Body of pancreas (tissue), 4 donors: ENCODE results near the gene LMNA. TPM values are rescaled to one million over a fixed set of nuclear protein-coding genes. Genes with fewer than 3 reads are reported as not detected.

Experiments used
- ATAC-seq: fragments of 150-250 bp; one replicate; pipeline ENCODE4 v1.9.1; 2016
- DNase-seq, 4 donors: peaks; one replicate each; pipeline ENCODE4 v3.0.0-alpha.2; 2019
- H3K27ac ChIP-seq, 4 donors: fragments of 200-600 bp; sonication (generic); 1 replicate in 3 of 4; 2 replicates in 1 of 4; pipeline versions ENCODE4 v1.5.1 to v1.6.1; 2016 to 2019; ENCODE audit warnings: mild to moderate bottlenecking in 1 of 4, mixed read lengths in 1 of 4, moderate library complexity in 1 of 4
- H3K27me3 ChIP-seq, 2 donors: fragments of 200-600 bp; sonication (generic); one replicate each; pipeline ENCODE4 v1.6.0; 2016; ENCODE audit warnings: mild to moderate bottlenecking in 1 of 2
- H3K36me3 ChIP-seq, 2 donors: fragments of 200-600 bp; sonication (generic); replicated peaks in 1 of 2; 2 replicates each; pipeline ENCODE4 v1.5.1; 2016; ENCODE audit warnings: low read depth in 2 of 2; ENCODE audit not compliant: insufficient read depth in 1 of 2
- H3K4me1 ChIP-seq: fragments of 200-600 bp; sonication (generic); one replicate; pipeline ENCODE4 v1.6.0; 2016
- H3K4me3 ChIP-seq, 2 donors: fragments of 200-600 bp; sonication (generic); 1 replicate in 1 of 2; 2 replicates in 1 of 2; pipeline ENCODE4 v1.5.1; 2016 to 2019
- H3K9me3 ChIP-seq, 3 donors: fragments of 200-600 bp; sonication (generic); 1 replicate in 2 of 3; 2 replicates in 1 of 3; pipeline ENCODE4 v1.5.1; 2016
- CTCF ChIP-seq, 7 experiments: fragments of 450-650 bp in 4 of 7; fragments of 200-600 bp in 3 of 7; sonication (generic) in 3 of 7; IDR thresholded peaks; one replicate each; pipeline ENCODE4 v1.5.1; 2016 to 2019; ENCODE audit warnings: antibody characterized with exemption in 7 of 7
- POLR2A ChIP-seq, 3 donors: fragments of 450-650 bp; IDR thresholded peaks; one replicate each; pipeline ENCODE4 v1.6.1; 2016; ENCODE audit warnings: antibody characterized with exemption in 3 of 3, mild to moderate bottlenecking in 2 of 3
- WGBS, 2 donors: methylation state at CpG; one replicate each; pipeline ENCODE4 v1.1.5; 2017; 5-methylcytosine and 5-hydroxymethylcytosine counted together
- intact Hi-C: fragments of 100-400 bp; cut with DNase I; formaldehyde crosslinking; loops from one replicate; pipeline ENCODE4 v1.15.1; 2023
- total RNA-seq, 2 donors: library from RNA; depleted of rRNA; stranded (reverse); fragments of >200 nt; gene quantifications; one replicate each; pipeline ENCODE4 v1.1.0, GENCODE V29; 2016

Gene LMNA
- total RNA-seq, 2 donors from 2014 or later, result 152 to 186 TPM

- H3K4me3 ChIP-seq, result no peak overlapping the region
- ATAC-seq (no peak), DNase-seq (no peak)
- 66 to 76% methylated on average over 8 to 11 of the region's 11 CpGs for WGBS, 2 donors
- peak overlapping the region; percentile 89 to 98 (median 95) for H3K27ac ChIP-seq
- intact Hi-C loops, result no loop called here
- TF ChIP-seq POLR2A (IDR thresholded peaks at IDR 0.05), result no peak
- TF ChIP-seq CTCF (IDR thresholded peaks at IDR 0.05), result no peak
- no peaks in the 10 kb centered on the region for H3K36me3 ChIP-seq
- H3K4me1 ChIP-seq, result peaks cover 51% of the 10 kb centered on the region
- no peaks in the 10 kb centered on the region for H3K27me3 ChIP-seq
- no peaks in the 10 kb centered on the region for H3K9me3 ChIP-seq
These were observed 9.4 kb upstream of the LMNA start for GRCh38 chr1:156104861-156105832.

GRCh38 chr1:156106624-156107488, 7.7 kb upstream of the LMNA start:
- 12 to 28% methylated on average over 7 to 10 of the region's 14 CpGs for WGBS, 2 donors
- intact Hi-C loops, result no loop called here
- Histone ChIP-seq H3K4me1 (peaks cover 43% of the 10 kb centered on the region), H3K36me3 (no peaks in the 10 kb centered on the region), H3K27me3 (no peaks in the 10 kb centered on the region), H3K4me3 (no peak overlapping the region), H3K27ac (peak overlapping the region; percentile 89 to 98 (median 95)), H3K9me3 (no peaks in the 10 kb centered on the region)
- DNase-seq (peak in 3 of 4 donors; percentile 41 to 54 (median 50)), ATAC-seq (peak; percentile 34)
- TF ChIP-seq CTCF (IDR thresholded peaks at IDR 0.05), result no peak
- no peak for TF ChIP-seq POLR2A (IDR thresholded peaks at IDR 0.05)

- no peaks in the 10 kb centered on the region for H3K27me3 ChIP-seq
- no peaks in the 10 kb centered on the region for H3K36me3 ChIP-seq
- no peak overlapping the region for H3K4me3 ChIP-seq
- H3K4me1 ChIP-seq, result peaks cover 39% of the 10 kb centered on the region
- intact Hi-C loops, result no loop called here
- TF ChIP-seq CTCF (IDR thresholded peaks at IDR 0.05) (no peak), POLR2A (IDR thresholded peaks at IDR 0.05) (no peak)
- no peak overlapping the region for H3K27ac ChIP-seq
- no peaks in the 10 kb centered on the region for H3K9me3 ChIP-seq
- no peak for ATAC-seq
- WGBS, 2 donors, result 60 to 68% methylated on average over 3 of the region's 3 CpGs
- DNase-seq, result no peak
These were observed 6.5 kb upstream of the LMNA start for GRCh38 chr1:156108057-156108456.

GRCh38 chr1:156108664-156109241, 5.8 kb upstream of the LMNA start:
- Histone ChIP-seq H3K9me3 (no peaks in the 10 kb centered on the region), H3K4me3 (no peak overlapping the region), H3K27ac (no peak overlapping the region), H3K36me3 (no peaks in the 10 kb centered on the region), H3K4me1 (peaks cover 34% of the 10 kb centered on the region), H3K27me3 (no peaks in the 10 kb centered on the region)
- no peak for DNase-seq
- intact Hi-C loops, result no loop called here
- ATAC-seq, result no peak
- TF ChIP-seq POLR2A (IDR thresholded peaks at IDR 0.05) (no peak), CTCF (IDR thresholded peaks at IDR 0.05) (no peak)
- 92 to 96% methylated on average over 6 of the region's 6 CpGs for WGBS, 2 donors
